ENCODE measurements around the gene TMPRSS12. TPM values are rescaled to one million over a fixed set of nuclear protein-coding genes. Genes with fewer than 3 reads are reported as not detected.

TMPRSS12 gene
- total and polyA plus RNA-seq, 2 of the 13 experiments (the other 11 are each of a cell fraction or from before 2014, with no cell fraction given) = not detected

- intact Hi-C loops (cut with micrococcal nuclease; ENCODE audit: unreplicated experiment) (no loop called here), in situ Hi-C loops (cut with HindIII; ENCODE audit: extremely low pct_ligation_motif_present, low pct_unique_long_range_greater_than_20kb) (no loop called here)
- Histone ChIP-seq H3K4me1 (ENCODE audit: insufficient read depth, low read length) (no peaks in the 10 kb centered on the region), H3K27me3 (ENCODE audit: control insufficient read depth in 1 of 2, insufficient read depth in 2 of 2, low read length in 2 of 2) (no peaks in the 10 kb centered on the region; a peak in 1 of 5 replicates), H3K27ac (ENCODE audit: extremely low read length, insufficient read depth, low read length) (no peak overlapping the region), H4K20me1 (ENCODE audit: insufficient read depth, low read length) (no peaks in the 10 kb centered on the region), H3K36me3 (replicated peaks in 1 of 2; ENCODE audit: control insufficient read depth in 1 of 2, insufficient read depth in 2 of 2, low read length in 2 of 2) (no peaks in the 10 kb centered on the region), H3K9me3 (ENCODE audit: low read length) (no peaks in the 10 kb centered on the region), H2AFZ (ENCODE audit: low read length) (no peak overlapping the region), H3K79me2 (ENCODE audit: insufficient read depth, low read length) (no peaks in the 10 kb centered on the region), H3K4me3 (replicated peaks in 1 of 3; ENCODE audit: insufficient read depth in 1 of 3, low read depth in 2 of 3, low read length in 3 of 3) (no peak overlapping the region), H3K9ac (ENCODE audit: insufficient read depth, low read depth, low read length) (no peak overlapping the region), H3K4me2 (ENCODE audit: low read depth, low read length) (no peak overlapping the region)
- ATAC-seq = no peak
- BruUV-seq (replicated peaks) = no TSS peak
- ChIA-PET POLR2A (no interaction called here), CTCF (ENCODE audit: low intra/inter-chr PET ratio, low total read pairs) (no interaction called here)
- 39% methylated on average over 2 of the region's 2 CpGs for WGBS (ENCODE audit: low lambda C conversion rate)
- FAIRE-seq = no peak
- DNase-seq (ENCODE audit: low spot score) = no peak
- no peak for TF ChIP-seq NR1H2 (CRISPR knock-in tag; IDR thresholded peaks at IDR 0.05; ENCODE audit: borderline replicate concordance, low read depth)
- no peak for TF ChIP-seq ZNF713 (CRISPR knock-in tag; IDR thresholded peaks at IDR 0.05)
- no peak for TF ChIP-seq SIX1 (CRISPR knock-in tag; IDR thresholded peaks at IDR 0.05; ENCODE audit: borderline replicate concordance)
- no peak for TF ChIP-seq IKZF1 (IDR thresholded peaks at IDR 0.05)
- TF ChIP-seq STAT5B (CRISPR knock-in tag; IDR thresholded peaks at IDR 0.05) = no peak
- no peak for TF ChIP-seq SMYD3 (CRISPR knock-in tag; IDR thresholded peaks at IDR 0.05)
- no peak for TF ChIP-seq ZFP91 (CRISPR knock-in tag; IDR thresholded peaks at IDR 0.05; ENCODE audit: borderline replicate concordance)
- no peak for TF ChIP-seq MED8 (CRISPR knock-in tag; IDR thresholded peaks at IDR 0.05; ENCODE audit: insufficient replicate concordance)
- no peak for TF ChIP-seq PLSCR1 (CRISPR knock-in tag; IDR thresholded peaks at IDR 0.05; ENCODE audit: borderline replicate concordance)
- no peak for TF ChIP-seq ZNF281 (CRISPR knock-in tag; IDR thresholded peaks at IDR 0.05; ENCODE audit: borderline replicate concordance)
- TF ChIP-seq RERE (CRISPR knock-in tag; IDR thresholded peaks at IDR 0.05; ENCODE audit: low read depth) = no peak
- no peak for TF ChIP-seq ZMAT3 (CRISPR knock-in tag; conservative IDR thresholded peaks at IDR 0.05)
- TF ChIP-seq ZNF570 (CRISPR knock-in tag; IDR thresholded peaks at IDR 0.05; ENCODE audit: borderline replicate concordance) = no peak
- no peak for TF ChIP-seq HDAC6 (IDR thresholded peaks at IDR 0.05; ENCODE audit: low read depth, low read length)
- no peak for TF ChIP-seq ZKSCAN5 (CRISPR knock-in tag; IDR thresholded peaks at IDR 0.05)
Observed at GRCh38 chr12:50848963-50849362, 6.2 kb downstream of the TMPRSS12 start.
